Lower lobe of right lung (tissue), 2 donors: ENCODE data around the gene LSM10. TPM values are rescaled to one million over a fixed set of nuclear protein-coding genes. Genes with fewer than 3 reads are reported as not detected.

Experiments
- ATAC-seq, 2 donors: fragments of 200-7000 bp; cut with Tn5 transposase; one replicate each; pipeline ENCODE4 v1.9.1; 2020 to 2022; ENCODE audit warnings: mild to moderate bottlenecking in 2 of 2, moderate library complexity in 2 of 2
- DNase-seq: peaks from one replicate; pipeline ENCODE4 v3.0.0-alpha.2; 2020
- H3K27ac ChIP-seq: fragments of 200-600 bp; one replicate; pipeline ENCODE4 v1.8.0; 2022
- H3K27me3 ChIP-seq: fragments of 200-600 bp; one replicate; pipeline ENCODE4 v1.8.0; 2022; ENCODE audit warnings: low read depth
- H3K36me3 ChIP-seq: fragments of 200-600 bp; one replicate; pipeline ENCODE4 v1.8.0; 2022; ENCODE audit warnings: mild to moderate bottlenecking
- H3K4me1 ChIP-seq: fragments of 200-600 bp; one replicate; pipeline ENCODE4 v1.8.0; 2022
- H3K4me3 ChIP-seq: fragments of 200-600 bp; one replicate; pipeline ENCODE4 v1.8.0; 2022; ENCODE audit warnings: mild to moderate bottlenecking
- H3K9me3 ChIP-seq: fragments of 200-600 bp; one replicate; pipeline ENCODE4 v1.8.0; 2022
- intact Hi-C: fragments of 100-400 bp; cut with DNase I; formaldehyde crosslinking; loops from one replicate; pipeline ENCODE4 v1.11.0; 2022
- total RNA-seq: library from RNA; stranded (reverse); fragmentation: NEBNext Ultra II Directional; extraction: Animal tissue kit (Norgen Biotek cat#: 25700); gene quantifications from one replicate; pipeline ENCODE4 v1.2.1, GENCODE V29; 2021
- TF ChIP-seq, protein P1 (sequence below): fragments of 200-600 bp; IDR thresholded peaks from one replicate; pipeline ENCODE4 v1.8.0; 2022; ENCODE audit warnings: antibody characterized with exemption, mild to moderate bottlenecking
- donor health status: DM: no; HTN: yes; CAD: no; lungs with severe emphysema.

The LSM10 gene
- total RNA-seq, 1 donor from 2014 or later, result 44.5 TPM

DNA sequence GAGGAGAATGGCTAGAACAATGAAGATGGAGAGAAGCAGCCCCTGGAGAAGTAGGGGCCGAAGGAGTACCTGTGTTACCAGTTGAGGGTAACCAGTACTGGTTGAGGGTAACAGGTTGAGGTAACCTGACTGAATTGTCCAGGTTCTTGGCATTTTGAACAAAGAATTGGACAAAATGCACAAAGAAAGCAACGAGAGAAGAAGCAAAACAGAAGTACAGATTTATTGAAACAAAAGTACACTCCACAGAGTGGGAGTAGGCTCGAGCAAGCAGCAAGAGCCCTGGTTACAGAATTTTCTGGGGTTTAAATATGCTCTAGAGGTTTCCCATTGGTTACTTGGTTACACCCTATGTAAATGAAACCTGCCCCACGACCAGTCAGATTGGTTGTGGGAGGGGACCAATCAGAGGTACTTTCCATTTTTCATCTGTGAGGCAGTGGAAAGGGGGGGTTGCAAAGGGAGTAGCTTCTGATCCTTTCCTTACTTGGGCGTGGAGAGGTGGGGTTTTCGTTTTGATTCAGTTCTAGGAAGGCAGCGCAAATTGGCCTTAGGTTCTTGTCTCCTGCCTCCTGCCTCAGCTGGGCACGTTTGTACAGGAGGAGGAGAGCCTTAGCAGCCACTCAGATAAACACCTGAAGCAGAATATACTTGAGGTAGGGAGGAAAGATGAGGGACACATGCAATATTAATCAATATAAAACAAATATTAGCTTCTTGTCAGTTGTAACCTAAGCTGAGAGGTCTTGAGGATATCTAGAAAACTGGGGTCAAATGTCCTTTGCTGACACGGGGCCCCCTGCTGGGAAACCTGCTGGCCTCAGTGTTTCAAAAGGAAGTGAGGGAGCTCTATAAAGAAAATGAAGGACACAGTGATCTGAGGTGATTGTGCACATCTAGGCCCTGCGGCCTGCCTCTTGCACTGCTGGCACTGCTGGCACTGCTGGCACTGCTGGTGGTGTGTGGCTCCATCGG, 14.3 kb upstream of the LSM10 start:
- intact Hi-C loops, result no loop called here
- DNase-seq (no peak), ATAC-seq (peak in 1 of 2 donors; percentile 29)
- Histone ChIP-seq H3K4me3 (no peak overlapping the region), H3K27me3 (no peaks in the 10 kb centered on the region), H3K36me3 (peaks cover 13% of the 10 kb centered on the region), H3K4me1 (no peaks in the 10 kb centered on the region), H3K27ac (no peak overlapping the region), H3K9me3 (no peaks in the 10 kb centered on the region)
- TF ChIP-seq, protein P1, sequence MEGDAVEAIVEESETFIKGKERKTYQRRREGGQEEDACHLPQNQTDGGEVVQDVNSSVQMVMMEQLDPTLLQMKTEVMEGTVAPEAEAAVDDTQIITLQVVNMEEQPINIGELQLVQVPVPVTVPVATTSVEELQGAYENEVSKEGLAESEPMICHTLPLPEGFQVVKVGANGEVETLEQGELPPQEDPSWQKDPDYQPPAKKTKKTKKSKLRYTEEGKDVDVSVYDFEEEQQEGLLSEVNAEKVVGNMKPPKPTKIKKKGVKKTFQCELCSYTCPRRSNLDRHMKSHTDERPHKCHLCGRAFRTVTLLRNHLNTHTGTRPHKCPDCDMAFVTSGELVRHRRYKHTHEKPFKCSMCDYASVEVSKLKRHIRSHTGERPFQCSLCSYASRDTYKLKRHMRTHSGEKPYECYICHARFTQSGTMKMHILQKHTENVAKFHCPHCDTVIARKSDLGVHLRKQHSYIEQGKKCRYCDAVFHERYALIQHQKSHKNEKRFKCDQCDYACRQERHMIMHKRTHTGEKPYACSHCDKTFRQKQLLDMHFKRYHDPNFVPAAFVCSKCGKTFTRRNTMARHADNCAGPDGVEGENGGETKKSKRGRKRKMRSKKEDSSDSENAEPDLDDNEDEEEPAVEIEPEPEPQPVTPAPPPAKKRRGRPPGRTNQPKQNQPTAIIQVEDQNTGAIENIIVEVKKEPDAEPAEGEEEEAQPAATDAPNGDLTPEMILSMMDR, result no peak

- peaks cover 5% of the 10 kb centered on the region for H3K36me3 ChIP-seq
- H3K4me3 ChIP-seq, result no peak overlapping the region
- intact Hi-C loops, result no loop called here
- no peak for DNase-seq
- no peak overlapping the region for H3K27ac ChIP-seq
- H3K27me3 ChIP-seq, result no peaks in the 10 kb centered on the region
- TF ChIP-seq, protein P1, result no peak
- ATAC-seq, result no peak
- H3K9me3 ChIP-seq, result no peaks in the 10 kb centered on the region
- no peaks in the 10 kb centered on the region for H3K4me1 ChIP-seq
Measured at GRCh38 chr1:36408479-36408878, 10.8 kb upstream of the LSM10 start.

GRCh38 chr1:36406440-36406839, 8.7 kb upstream of the LSM10 start:
- H3K36me3 ChIP-seq, result peaks cover 5% of the 10 kb centered on the region
- TF ChIP-seq, protein P1, result no peak
- H3K27ac ChIP-seq, result no peak overlapping the region
- DNase-seq (no peak), ATAC-seq (no peak)
- H3K9me3 ChIP-seq, result no peaks in the 10 kb centered on the region
- H3K4me1 ChIP-seq, result peaks cover 7% of the 10 kb centered on the region
- no peak overlapping the region for H3K4me3 ChIP-seq
- H3K27me3 ChIP-seq, result no peaks in the 10 kb centered on the region
- intact Hi-C loops, result no loop called here

GRCh38 chr1:36402504-36402890, 4.8 kb upstream of the LSM10 start:
- H3K4me1 ChIP-seq, result peaks cover 20% of the 10 kb centered on the region
- intact Hi-C loops, result no loop called here
- no peak for ATAC-seq
- no peaks in the 10 kb centered on the region for H3K27me3 ChIP-seq
- TF ChIP-seq, protein P1, result no peak
- H3K9me3 ChIP-seq, result no peaks in the 10 kb centered on the region
- peaks cover 2% of the 10 kb centered on the region for H3K36me3 ChIP-seq
- no peak overlapping the region for H3K27ac ChIP-seq
- DNase-seq, result no peak
- H3K4me3 ChIP-seq, result no peak overlapping the region

GRCh38 chr1:36401602-36402503, 4.1 kb upstream of the LSM10 start:
- peaks cover 24% of the 10 kb centered on the region for H3K4me1 ChIP-seq
- no peaks in the 10 kb centered on the region for H3K27me3 ChIP-seq
- peak overlapping the region; percentile 51 for H3K4me3 ChIP-seq
- TF ChIP-seq, protein P1, result no peak
- no peak for DNase-seq
- intact Hi-C loops, result no loop called here
- ATAC-seq, result no peak
- no peaks in the 10 kb centered on the region for H3K36me3 ChIP-seq
- no peaks in the 10 kb centered on the region for H3K9me3 ChIP-seq
- peak overlapping the region; percentile 77 for H3K27ac ChIP-seq
